Islet precursor cell (in vitro differentiated cells): ENCODE results near the gene PITPNM1.
A peak's percentile ranks its signal among the peaks of the same experiment; 100 is the strongest.
"Not testable (repeated sequence)": the region's sequence is repeated elsewhere in the genome, so short reads cannot be mapped to it uniquely, and the experiment has no call there.

Experiments
- DNase-seq: peaks from one replicate; pipeline ENCODE4 v3.0.0-alpha.2; 2018

The PITPNM1 gene

DNA sequence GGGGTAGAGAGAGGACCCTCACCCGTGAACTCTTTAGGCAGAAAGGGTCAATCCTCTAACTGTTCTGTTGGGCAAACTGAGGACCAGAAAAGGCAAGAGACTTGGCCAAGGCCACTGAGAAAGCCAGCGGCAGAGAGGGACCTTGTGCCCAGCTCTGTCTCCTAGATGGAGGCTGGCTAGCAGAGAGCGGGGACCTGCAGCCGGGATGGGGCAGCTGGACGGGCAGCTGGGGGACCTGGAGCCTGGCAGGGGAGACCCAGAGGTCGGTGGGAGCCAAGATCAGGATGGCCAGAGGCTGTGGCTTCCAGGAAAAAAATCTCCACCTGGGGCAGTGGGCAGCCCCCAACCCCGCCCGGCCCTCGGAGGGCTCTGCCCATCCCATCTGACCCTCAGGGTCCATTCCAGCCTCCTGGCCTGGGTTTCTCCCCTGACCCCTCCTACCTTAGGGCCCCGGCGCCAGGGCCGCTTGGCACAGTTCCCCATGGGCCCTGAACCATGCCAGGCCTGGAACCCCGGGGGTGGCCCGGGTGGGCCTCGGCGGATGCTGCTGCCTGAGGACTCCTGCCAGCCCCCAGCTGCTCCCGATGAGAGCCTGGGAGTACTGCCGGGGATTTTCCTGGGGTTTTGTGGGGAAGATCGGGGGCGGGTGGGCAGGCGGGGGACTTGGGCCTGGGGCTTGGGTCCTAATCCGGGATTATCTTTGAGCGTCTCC, 17.8 kb upstream of the PITPNM1 start, which contains the start of gene CABP2:
TSS of gene CABP2 (minus strand) at position 603 of the 712 bp plus-strand sequence. CDS start at position 483, 120 bp downstream.
- no peak for DNase-seq

DNA sequence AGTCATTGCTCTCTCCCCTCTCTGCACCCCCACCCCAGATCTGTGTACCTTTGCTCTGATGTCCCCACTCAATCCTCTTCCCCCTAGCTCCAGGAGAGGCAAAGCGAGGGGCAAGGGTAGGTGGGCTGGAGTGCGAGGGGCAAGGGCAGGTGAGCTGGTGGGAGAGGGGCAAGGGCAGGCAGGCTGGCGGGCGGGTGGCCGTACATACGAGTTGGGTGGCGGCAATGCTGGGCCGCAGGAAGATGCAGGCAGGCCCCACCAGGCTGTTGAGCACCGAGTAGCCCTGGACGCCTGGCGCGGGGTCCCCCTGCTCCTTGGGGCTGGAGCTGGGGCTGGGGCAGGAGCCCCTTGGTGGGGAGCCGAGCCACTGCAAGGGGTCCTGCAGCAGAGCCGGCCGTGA, 17.2 kb upstream of the PITPNM1 start:
- no peak for DNase-seq

- DNase-seq = no peak
These were observed 16.8 kb upstream of the PITPNM1 start for GRCh38 chr11:67521924-67522323.

GRCh38 chr11:67520856-67521824, 16.0 kb upstream of the PITPNM1 start:
- DNase-seq = no peak

- DNase-seq = no peak
These were observed 14.6 kb upstream of the PITPNM1 start for GRCh38 chr11:67519726-67520125.

GRCh38 chr11:67517784-67518552, 12.8 kb upstream of the PITPNM1 start:
- DNase-seq = no peak

DNA sequence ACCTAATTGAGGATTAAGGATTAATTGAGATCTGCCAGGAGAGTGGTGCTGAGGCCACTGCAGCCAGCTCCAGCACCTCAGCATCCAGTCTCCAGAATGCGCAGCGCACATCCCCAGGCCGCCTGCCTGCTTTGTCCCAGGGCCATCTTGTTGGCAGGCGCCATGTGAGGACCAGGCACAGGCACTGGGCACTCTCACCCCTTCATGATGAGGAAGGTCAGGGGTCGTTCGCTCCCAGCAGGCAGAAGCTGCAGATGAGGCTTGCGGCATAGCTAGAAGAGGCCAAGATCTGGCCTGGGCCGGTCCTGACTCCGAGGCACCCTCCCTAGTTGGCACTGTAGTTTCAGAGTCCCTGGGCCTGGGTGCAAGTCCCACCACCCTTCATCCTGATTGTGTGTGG, 11.6 kb upstream of the PITPNM1 start:
- DNase-seq = no peak

DNA sequence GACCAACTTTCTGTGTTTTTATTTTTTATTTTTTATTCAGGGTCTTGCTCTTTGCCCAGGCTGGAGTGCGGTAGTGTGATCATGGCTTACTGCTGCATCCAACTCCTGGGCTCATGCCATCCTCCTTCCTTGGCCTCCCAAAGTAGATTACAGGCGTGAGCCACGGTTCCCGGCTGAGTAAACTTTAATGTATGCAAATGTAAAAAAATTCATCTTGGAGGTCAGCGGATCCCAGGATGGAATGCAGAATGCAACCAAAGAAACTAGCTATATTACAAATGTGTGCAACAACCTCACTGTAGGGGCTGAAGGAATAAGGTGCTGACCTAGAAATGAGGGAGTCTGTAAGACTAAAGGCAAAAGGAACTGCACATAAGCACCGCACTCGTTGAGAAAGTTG, 9.0 kb upstream of the PITPNM1 start:
- DNase-seq = no peak

DNA sequence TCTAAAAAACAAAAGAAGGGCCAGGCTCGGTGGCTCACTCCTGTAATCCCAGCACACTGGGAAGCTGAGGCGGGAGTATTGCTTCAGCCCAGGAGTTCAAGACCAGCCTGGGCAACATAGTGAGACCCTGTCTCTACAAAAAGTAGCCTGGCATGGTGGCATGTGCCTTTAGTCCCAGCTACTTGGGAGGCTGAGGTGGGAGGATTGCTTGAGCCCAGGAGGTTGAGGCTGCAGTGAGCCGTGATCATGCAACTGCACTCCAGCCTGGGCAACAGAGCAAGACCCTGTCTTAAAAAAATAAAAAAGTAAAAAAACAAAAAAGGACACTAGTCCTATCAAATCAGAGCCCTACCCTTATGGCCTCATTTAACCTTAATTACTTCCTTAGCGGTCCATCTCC, 6.4 kb upstream of the PITPNM1 start:
- not testable (repeated sequence) for DNase-seq

- no peak for DNase-seq
These were observed 4.8 kb upstream of the PITPNM1 start for GRCh38 chr11:67510023-67510345.

DNA sequence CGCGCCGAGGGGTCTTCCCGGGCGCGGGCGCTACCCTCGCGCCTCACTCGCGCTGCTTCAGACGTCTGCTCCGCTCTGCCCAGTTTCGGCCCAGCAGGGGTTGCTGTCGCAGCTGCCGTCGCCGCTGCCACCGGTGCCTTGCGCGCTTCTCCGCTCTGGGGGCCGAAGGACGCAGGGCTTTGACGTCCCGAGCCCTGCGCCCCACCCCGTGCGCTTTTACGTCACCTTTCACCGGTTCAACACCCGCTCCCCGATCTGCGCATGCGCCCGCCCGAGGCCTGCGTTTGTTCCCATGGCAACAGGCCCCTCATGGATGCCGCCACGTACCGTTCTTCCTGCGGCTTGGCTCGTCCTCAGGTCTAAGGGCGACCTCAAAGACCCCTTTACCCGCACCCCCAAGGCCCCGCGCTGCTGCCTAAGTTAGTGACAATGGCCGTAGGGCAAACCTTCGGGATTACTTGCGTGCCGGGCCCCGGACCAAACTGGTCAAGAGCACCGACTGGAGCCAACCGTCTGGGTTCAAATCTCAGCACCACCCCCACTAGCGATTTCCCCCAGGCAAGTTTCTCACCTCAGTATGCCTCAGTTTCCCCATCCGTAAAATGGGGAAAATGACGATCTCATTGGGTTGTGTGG, 3.4 kb upstream of the PITPNM1 start:
- peak; percentile 97 for DNase-seq

DNA sequence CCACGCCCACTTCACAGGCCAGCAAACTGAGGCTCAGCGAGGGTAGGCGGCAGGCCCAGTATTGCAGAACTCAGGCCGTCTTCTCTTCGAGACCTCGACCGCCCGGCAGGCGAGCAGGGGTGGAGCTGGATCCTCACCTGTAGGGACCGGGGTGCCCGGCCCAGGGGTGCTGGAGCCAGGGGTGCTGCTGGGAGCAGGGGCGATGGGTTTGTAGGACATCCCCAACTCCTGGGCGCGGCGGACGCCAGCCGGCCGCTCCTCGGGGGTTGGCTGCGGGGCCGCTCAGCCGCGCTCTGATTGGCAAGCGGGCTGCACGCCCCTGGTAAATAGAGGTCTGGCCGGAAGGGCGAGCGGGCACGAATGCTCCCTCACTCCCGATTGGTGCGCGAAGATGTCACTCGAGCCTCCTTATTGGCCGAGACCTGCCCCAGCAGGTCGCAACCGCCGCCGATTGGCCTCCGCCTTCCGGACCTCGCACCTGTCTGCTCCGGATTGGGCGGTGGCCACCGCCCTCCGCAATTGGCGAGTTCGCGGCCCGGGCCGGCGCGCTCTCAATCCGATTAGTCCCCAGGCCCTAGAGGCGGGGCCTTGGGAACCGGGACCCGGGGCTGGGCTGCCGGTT, 2.8 kb upstream of the PITPNM1 start, which contains the start of gene CDK2AP2:
TSS of gene CDK2AP2 (minus strand) at position 299 of the 622 bp plus-strand sequence. CDS start at position 219, 80 bp downstream.
- peak; percentile 100 for DNase-seq

- no peak for DNase-seq
These were observed 2.2 kb upstream of the PITPNM1 start for GRCh38 chr11:67507242-67507863.

DNA sequence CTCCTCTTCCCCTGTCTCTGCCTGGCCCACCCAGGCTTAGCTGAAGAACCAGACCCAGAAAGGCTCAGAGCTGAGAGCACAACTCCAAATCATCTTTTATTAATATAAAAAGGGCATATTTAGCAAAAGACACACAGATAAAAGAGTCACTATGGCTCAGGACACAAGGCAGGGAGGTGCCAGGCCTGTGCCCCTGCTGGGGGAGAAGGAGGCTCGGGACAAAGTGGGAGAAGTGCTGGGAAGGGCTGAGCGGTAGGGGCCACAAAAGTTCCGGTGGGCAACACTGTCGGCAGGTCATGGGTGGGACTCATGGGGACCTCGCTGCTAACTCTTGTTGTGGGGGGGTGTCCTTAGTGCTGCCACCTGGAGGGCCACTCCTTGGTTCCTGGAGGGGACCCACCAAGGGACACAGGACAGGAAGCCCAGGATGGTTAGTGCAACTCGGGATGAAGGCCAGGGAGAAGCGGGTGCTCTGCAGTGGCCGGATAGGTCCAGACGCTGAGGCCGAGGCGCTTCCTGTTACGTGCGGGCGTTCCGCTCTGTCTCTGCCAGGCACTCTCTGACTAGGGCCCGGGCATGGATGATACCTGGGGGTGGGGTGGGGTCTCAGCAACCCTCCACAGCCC, 1.4 kb upstream of the PITPNM1 start:
- DNase-seq = no peak

DNA sequence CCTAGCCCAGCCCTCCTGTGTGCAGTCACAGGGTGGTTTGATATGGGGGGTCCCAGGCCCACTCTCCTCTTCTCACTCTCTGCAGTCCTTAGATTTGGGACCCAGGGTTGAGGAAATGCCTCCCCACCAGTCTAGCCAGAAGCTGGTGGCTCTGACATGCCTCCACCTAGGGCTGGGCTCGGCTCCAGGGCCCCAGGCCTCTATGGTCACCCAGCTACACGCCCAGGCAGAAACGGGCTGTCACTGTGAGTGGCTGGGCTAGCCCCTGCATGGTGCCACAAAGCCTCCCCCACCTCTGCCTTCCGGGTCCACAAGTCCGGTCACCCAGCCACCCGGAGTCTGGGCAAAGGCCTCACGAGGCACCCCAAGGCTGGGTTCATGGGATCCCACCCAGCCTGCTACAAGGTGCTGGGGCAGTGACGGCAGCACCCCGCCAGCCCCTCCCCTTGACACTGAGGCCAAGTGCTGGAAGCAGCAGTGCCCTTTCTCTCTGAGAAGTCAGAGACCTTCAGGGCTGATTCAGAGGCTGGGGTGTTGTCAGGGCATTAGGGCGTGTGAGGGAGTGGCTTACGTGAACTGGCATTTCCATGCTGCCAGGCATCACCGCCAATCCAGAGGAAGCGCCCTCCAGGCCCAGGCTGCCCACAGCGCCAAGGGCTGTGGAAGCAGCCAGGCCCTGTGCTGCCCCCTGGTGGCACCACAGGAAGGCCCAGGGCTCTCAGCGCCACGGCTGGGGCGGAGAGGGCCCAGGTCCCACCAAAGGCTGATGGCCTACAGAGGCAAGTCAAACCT, 638 bp upstream of the PITPNM1 start:
- DNase-seq = peak; percentile 92

DNA sequence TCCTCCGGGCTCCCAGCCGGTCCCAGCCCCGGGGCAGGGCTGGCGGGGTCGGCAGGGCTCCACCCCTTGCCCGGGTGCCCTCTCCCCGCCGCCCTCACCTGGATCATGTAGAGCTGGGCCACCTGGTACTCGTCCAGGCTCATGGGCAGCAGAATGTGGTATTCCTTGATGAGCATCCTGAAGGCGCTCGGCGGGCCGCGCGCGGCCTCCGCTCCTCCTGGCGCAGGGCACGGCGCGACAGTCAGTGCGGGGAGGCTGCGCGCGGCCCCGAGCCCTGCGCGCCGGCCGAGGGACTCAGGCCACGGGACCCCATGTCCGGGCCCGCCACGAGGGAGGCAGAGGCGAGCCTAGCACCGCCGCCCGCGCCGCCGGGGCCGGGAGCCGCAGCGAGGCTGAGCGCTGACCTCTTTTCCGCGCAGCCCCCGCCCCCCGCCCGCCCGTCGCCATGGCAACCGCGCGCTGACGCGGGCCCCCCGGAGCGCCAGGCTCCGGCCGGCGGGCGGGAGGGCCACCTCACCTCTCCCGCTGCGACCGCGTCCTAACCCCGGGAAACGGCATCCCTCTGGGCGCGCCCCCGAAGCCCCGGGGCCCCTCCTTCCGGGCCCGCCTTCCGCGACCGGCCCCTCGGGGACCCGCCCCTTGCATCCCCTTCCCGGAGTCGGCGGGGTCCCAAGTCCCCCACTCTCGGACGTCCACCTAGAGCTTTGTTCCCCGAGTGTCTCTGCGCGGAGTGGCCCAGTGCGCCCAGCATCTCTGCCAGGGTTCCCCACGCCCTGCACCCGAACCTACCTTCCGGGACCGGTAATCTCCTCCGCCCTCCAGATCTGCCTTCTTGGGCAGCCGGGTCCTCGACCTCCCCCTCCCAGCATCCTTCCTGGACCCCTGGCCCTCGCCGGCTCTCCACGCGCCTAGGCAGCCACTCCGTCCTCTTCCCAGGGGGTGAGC, 886 bp downstream of the PITPNM1 start:
- DNase-seq = no peak

- DNase-seq = no peak
These were observed 1.8 kb downstream of the PITPNM1 start for GRCh38 chr11:67503119-67504004.
